IPS-18a (cell line): Measurements from ENCODE around the gene SLC6A8.
"Not testable (repeated sequence)": the region's sequence is repeated elsewhere in the genome, so short reads cannot be mapped to it uniquely, and the experiment has no call there.

ENCODE experiments used
- H3K27ac ChIP-seq: one replicate; pipeline ENCODE4 v1.5.1; 2013; ENCODE audit warnings: low read length
- H3K27me3 ChIP-seq: one replicate; pipeline ENCODE4 v1.6.1; 2013; ENCODE audit warnings: mild to moderate bottlenecking, low read length; ENCODE audit not compliant: control insufficient read depth, insufficient read depth
- H3K36me3 ChIP-seq: one replicate; pipeline ENCODE4 v1.6.1; 2013; ENCODE audit warnings: low read depth, low read length; ENCODE audit not compliant: control insufficient read depth
- H3K4me1 ChIP-seq: one replicate; pipeline ENCODE4 v1.6.1; 2013; ENCODE audit warnings: low read depth, low read length; ENCODE audit not compliant: control insufficient read depth
- H3K4me3 ChIP-seq: one replicate; pipeline ENCODE4 v1.5.1; 2013; ENCODE audit warnings: low read length
- H3K9ac ChIP-seq: one replicate; pipeline ENCODE4 v1.6.1; 2013; ENCODE audit warnings: mild to moderate bottlenecking, low read length, moderate library complexity
- H3K9me3 ChIP-seq: one replicate; pipeline ENCODE4 v1.6.1; 2013; ENCODE audit warnings: low read depth, low read length; ENCODE audit not compliant: control insufficient read depth

The SLC6A8 gene

GRCh38 chrX:153700376-153700945 is 12.7 kb downstream of the SLC6A8 start:
- Histone ChIP-seq H3K9me3 (no peaks in the 10 kb centered on the region), H3K9ac (no peak overlapping the region), H3K36me3 (peaks cover 5% of the 10 kb centered on the region), H3K4me3 (no peak overlapping the region), H3K4me1 (no peaks in the 10 kb centered on the region), H3K27me3 (no peaks in the 10 kb centered on the region), H3K27ac (no peak overlapping the region)

GRCh38 chrX:153700967-153701366 is 13.2 kb downstream of the SLC6A8 start:
- Histone ChIP-seq H3K4me1 (no peaks in the 10 kb centered on the region), H3K27me3 (no peaks in the 10 kb centered on the region), H3K9me3 (no peaks in the 10 kb centered on the region), H3K36me3 (peaks cover 5% of the 10 kb centered on the region), H3K9ac (no peak overlapping the region), H3K27ac (no peak overlapping the region), H3K4me3 (no peak overlapping the region)

GRCh38 chrX:153701706-153702105 is 14.0 kb downstream of the SLC6A8 start:
- H3K4me1 ChIP-seq, result no peaks in the 10 kb centered on the region
- peaks cover 5% of the 10 kb centered on the region for H3K36me3 ChIP-seq
- H3K27ac ChIP-seq, result no peak overlapping the region
- H3K4me3 ChIP-seq, result no peak overlapping the region
- H3K9me3 ChIP-seq, result no peaks in the 10 kb centered on the region
- H3K27me3 ChIP-seq, result no peaks in the 10 kb centered on the region
- H3K9ac ChIP-seq, result no peak overlapping the region

- Histone ChIP-seq H3K27me3 (no peaks in the 10 kb centered on the region), H3K4me3 (no peak overlapping the region), H3K9ac (no peak overlapping the region), H3K9me3 (no peaks in the 10 kb centered on the region), H3K36me3 (peaks cover 5% of the 10 kb centered on the region), H3K4me1 (no peaks in the 10 kb centered on the region), H3K27ac (no peak overlapping the region)
Measured at GRCh38 chrX:153702336-153703035, 14.8 kb downstream of the SLC6A8 start.

GRCh38 chrX:153703036-153703370 is 15.3 kb downstream of the SLC6A8 start:
- Histone ChIP-seq H3K27ac (no peak overlapping the region), H3K36me3 (peaks cover 5% of the 10 kb centered on the region)

GRCh38 chrX:153704021-153704526 is 16.3 kb downstream of the SLC6A8 start:
- H3K4me1 ChIP-seq, result no peaks in the 10 kb centered on the region
- H3K9me3 ChIP-seq, result peaks cover 5% of the 10 kb centered on the region
- no peak overlapping the region for H3K9ac ChIP-seq
- no peak overlapping the region for H3K4me3 ChIP-seq
- H3K27me3 ChIP-seq, result no peaks in the 10 kb centered on the region
- peaks cover 5% of the 10 kb centered on the region for H3K36me3 ChIP-seq
- H3K27ac ChIP-seq, result no peak overlapping the region

More at GRCh38 chrX:153703036-153703370, 15.3 kb downstream of the SLC6A8 start:
- Histone ChIP-seq H3K9me3 (peaks cover 3% of the 10 kb centered on the region), H3K4me3 (no peak overlapping the region), H3K27me3 (no peaks in the 10 kb centered on the region), H3K9ac (no peak overlapping the region), H3K4me1 (no peaks in the 10 kb centered on the region)

GRCh38 chrX:153704631-153705402 is 17.1 kb downstream of the SLC6A8 start:
- not testable (repeated sequence) for H3K27me3 ChIP-seq, H3K4me3 ChIP-seq, H3K36me3 ChIP-seq, H3K4me1 ChIP-seq, H3K9ac ChIP-seq, H3K9me3 ChIP-seq, H3K27ac ChIP-seq

- H3K27me3 ChIP-seq, H3K9ac ChIP-seq, H3K9me3 ChIP-seq, H3K36me3 ChIP-seq, H3K4me3 ChIP-seq, H3K27ac ChIP-seq, H3K4me1 ChIP-seq: not testable (repeated sequence)
Measured at GRCh38 chrX:153705403-153706060, 17.8 kb downstream of the SLC6A8 start.

- H3K27me3 ChIP-seq, result no peaks in the 10 kb centered on the region
- H3K27ac ChIP-seq, result no peak overlapping the region
- H3K4me3 ChIP-seq, result no peak overlapping the region
- H3K9me3 ChIP-seq, result peaks cover 8% of the 10 kb centered on the region
- H3K9ac ChIP-seq, result no peak overlapping the region
- H3K4me1 ChIP-seq, result no peaks in the 10 kb centered on the region
- peaks cover under 1% of the 10 kb centered on the region for H3K36me3 ChIP-seq
Measured at GRCh38 chrX:153706799-153707198, 19.1 kb downstream of the SLC6A8 start.

- no peak overlapping the region for H3K9ac ChIP-seq
- no peaks in the 10 kb centered on the region for H3K36me3 ChIP-seq
- no peak overlapping the region for H3K27ac ChIP-seq
- peaks cover 8% of the 10 kb centered on the region for H3K9me3 ChIP-seq
- H3K27me3 ChIP-seq, result no peaks in the 10 kb centered on the region
- no peak overlapping the region for H3K4me3 ChIP-seq
- H3K4me1 ChIP-seq, result no peaks in the 10 kb centered on the region
Measured at GRCh38 chrX:153707406-153707805, 19.7 kb downstream of the SLC6A8 start.

GRCh38 chrX:153708415-153708814 is 20.7 kb downstream of the SLC6A8 start:
- peaks cover 3% of the 10 kb centered on the region for H3K36me3 ChIP-seq

More at GRCh38 chrX:153708415-153708814, 20.7 kb downstream of the SLC6A8 start:
- no peak overlapping the region for H3K4me3 ChIP-seq
- no peaks in the 10 kb centered on the region for H3K4me1 ChIP-seq
- no peaks in the 10 kb centered on the region for H3K27me3 ChIP-seq
- H3K9me3 ChIP-seq, result peaks cover 8% of the 10 kb centered on the region
- H3K27ac ChIP-seq, result no peak overlapping the region
- H3K9ac ChIP-seq, result no peak overlapping the region
